ENCODE measurements around the gene CORO7.

The CORO7 gene

DNA sequence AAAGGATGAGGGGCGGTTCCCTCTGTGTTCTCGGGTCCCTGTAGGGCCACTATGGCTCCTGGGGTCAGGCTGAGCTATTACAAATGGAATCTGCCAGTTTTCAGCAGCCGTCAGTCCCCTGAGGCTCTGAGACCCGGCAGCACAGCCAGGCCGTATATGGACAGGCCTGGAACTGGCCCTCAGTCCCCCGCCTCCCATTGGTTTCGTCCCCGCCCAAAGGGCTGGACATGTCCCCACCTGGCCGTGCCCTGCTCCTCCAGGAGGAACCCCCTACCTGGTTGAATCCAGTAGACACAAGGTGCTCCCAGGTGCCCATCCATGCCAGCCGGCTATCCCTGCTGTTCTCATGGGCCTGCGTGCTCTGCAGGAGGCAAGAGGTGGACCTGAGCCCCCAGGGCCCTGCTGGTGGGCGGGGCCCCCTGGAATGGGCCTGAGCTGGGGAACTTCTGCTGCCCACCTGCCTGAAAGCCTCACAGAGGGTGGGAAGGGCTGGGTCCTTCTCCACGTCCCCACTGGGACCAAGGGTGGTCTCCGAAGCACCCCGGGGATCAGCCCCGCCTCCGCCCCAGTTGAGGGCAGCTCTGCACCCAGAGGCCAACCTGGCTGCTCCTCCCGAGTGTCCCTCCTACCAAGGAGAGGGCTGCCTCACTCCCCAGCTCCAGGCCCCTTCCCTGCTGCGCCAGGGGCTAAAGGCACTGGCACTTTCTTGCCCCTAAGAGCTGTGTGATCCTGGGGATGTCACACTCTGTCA, 27.9 kb downstream of the CORO7 start:
- FAIRE-seq (no peak), DNase-seq (ENCODE audit: insufficient read length, low spot score) (no peak)
- no peak for TF ChIP-seq POLR2A (IDR thresholded peaks at IDR 0.05; ENCODE audit: low read depth, low read length)

DNA sequence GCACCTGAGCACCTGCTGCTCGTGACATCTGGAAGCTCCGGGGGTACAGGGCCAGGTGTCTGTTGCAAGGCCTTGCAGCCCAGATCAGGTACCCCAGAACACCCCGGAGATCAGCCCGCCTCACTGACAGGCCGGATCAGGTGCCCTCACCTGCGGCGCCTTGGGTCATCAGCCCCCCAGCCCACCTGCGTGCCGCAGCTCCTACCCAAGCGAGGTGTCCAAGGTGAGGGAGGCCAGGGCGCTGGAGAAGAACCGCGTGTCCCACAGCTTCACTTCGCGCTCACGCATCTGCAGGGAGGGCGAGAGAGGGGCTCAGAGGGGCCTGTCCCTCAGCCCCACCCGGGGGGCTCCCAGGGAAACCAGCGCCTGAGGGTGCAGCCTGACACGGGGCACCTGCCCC, 28.6 kb downstream of the CORO7 start:
- TF ChIP-seq POLR2A (IDR thresholded peaks at IDR 0.05; ENCODE audit: low read depth, low read length): no peak
- DNase-seq (ENCODE audit: insufficient read length, low spot score): no peak
- FAIRE-seq: no peak

DNA sequence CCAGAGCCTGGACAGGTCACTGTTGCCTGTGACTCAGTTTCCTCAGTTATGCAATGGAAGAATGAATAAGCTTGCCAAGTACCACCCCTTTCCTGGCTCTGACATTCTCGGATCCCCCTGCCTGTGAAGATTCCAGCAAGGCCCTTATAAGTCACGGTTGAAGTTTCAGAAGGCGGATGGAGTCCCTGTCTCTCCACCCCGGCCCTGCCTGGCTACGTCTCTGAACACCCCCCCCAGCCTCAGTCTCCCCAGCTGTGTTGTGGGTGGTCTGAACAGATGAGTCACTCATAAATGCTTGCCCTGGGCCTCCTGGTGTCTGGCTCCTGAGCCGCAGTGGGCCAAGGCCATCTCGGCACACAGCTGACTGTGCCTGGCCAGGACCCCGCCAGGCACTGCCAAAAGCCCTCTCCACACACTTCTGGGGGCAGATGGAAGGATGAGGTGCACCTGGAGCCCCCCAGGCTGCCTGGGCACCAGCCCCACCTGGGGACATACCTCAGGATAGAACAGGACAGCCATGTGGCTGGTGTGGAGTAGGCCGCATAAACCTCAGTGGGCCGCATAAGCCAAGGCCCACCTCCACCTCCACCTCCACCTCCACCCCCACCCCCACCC, 29.3 kb downstream of the CORO7 start:
- FAIRE-seq (no peak), DNase-seq (ENCODE audit: insufficient read length, low spot score) (no peak)
- TF ChIP-seq POLR2A (IDR thresholded peaks at IDR 0.05; ENCODE audit: low read depth, low read length): no peak

DNA sequence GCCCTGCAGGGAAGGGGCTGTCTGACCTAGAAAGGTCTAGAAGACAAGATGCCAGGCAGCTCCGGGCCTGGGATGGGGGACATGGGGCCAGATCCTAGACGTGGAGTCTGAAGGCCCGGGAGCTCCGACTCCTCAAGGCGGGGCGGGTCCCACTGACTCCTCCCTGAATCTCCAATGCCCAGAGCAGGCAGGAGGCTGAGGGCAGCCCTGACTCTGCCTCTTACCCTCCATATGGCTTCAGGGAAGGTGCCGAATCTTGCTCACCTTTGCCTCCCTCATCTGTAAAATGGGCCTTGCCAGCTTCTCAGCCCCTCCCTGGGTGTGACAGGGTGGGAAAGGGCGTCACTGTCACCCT, 30.0 kb downstream of the CORO7 start:
- no peak for DNase-seq (ENCODE audit: insufficient read length, low spot score)
- TF ChIP-seq POLR2A (IDR thresholded peaks at IDR 0.05; ENCODE audit: low read depth, low read length): no peak
- no peak for FAIRE-seq

DNA sequence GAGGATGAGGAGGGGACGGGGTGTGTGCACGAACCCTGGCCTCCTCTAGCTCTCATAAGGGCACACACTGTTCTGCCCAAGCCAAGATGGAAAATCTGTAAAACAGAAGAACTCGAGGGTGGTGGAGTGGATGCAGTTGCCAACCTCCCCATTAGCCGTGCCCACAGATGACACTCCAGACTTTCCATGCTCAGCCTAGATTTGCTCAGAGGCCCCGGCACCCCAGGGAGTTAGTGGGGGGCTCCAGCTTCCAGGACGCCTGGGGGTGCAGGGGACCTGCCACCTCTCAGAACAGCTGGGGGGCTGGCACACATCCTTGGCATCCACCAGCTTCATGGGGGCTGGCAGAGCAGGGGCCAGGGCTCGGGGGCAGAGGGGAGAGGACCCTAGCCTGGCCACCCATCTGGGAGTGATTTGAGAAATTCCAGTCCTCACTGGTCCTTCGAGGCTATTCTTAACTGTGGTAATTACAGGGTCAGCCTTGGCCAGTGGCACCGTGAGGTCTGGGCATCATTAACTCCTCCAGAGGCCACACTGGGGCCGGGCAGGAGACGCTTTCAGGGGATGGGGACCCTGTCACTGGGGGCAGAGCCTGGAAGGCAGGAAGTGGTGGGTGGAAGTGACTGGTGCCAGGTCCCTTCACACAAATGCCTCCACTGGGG, 30.5 kb downstream of the CORO7 start:
- no peak for FAIRE-seq
- TF ChIP-seq POLR2A (IDR thresholded peaks at IDR 0.05; ENCODE audit: low read depth, low read length): no peak
- no peak for DNase-seq (ENCODE audit: insufficient read length, low spot score)

DNA sequence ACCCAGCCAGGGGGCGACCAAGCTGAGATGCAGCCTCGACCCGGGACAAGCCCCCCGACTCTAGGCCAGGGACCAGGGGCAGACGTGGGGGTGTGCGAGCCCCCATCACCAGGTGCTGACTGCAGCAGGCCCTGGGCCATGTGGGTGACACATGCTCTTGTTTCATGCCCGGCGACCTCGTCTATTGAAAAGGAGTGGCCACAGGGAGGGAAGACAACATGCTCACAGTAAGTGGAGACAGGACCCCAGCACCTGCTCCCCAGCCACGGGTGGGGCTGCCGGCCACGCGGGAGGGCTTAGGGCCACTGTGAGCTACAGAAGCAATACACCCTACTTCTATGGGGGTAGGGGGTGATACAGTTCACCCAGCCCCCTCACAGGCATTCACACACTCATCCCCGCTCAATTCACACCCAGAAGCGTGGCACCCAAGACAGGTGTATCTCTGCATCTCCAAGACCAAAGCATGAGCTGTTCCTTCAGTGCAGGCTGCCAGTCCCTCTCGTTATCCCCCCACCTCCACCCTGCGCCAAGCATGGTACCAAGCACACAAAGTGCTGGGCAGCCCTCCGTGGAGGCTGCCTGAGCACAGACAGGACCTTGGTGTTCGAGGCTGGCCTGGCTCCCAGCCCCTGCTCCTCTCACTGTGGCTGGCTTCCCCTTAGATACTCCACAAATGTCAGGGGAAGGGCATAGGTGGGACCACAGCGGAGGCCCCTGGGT, 31.2 kb downstream of the CORO7 start:
- no peak for DNase-seq (ENCODE audit: insufficient read length, low spot score)
- no peak for TF ChIP-seq POLR2A (IDR thresholded peaks at IDR 0.05; ENCODE audit: low read depth, low read length)
- no peak for FAIRE-seq

DNA sequence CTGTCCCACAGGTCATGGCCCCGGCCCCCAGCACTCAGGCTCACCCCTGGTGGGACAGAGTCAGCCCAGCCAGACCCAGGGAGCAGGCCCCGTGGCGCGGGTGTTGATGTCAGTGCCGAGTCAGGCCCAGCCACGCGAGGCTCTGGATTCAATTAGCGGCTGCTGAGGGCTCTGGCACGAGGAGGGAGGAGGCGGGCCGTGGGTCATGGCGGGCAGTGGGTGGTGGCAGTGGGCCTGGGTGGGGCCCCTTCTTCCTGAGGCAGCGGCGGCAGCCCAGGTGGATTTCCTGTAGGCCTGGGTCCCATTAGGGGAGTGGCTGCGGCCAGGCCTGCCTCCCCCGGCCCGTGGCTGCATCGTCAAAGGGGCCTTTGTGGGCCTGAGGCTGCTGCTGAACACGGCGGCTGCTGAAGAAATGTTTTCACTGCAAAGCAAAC, 31.9 kb downstream of the CORO7 start:
- TF ChIP-seq POLR2A (IDR thresholded peaks at IDR 0.05; ENCODE audit: low read depth, low read length): no peak
- FAIRE-seq: no peak

DNA sequence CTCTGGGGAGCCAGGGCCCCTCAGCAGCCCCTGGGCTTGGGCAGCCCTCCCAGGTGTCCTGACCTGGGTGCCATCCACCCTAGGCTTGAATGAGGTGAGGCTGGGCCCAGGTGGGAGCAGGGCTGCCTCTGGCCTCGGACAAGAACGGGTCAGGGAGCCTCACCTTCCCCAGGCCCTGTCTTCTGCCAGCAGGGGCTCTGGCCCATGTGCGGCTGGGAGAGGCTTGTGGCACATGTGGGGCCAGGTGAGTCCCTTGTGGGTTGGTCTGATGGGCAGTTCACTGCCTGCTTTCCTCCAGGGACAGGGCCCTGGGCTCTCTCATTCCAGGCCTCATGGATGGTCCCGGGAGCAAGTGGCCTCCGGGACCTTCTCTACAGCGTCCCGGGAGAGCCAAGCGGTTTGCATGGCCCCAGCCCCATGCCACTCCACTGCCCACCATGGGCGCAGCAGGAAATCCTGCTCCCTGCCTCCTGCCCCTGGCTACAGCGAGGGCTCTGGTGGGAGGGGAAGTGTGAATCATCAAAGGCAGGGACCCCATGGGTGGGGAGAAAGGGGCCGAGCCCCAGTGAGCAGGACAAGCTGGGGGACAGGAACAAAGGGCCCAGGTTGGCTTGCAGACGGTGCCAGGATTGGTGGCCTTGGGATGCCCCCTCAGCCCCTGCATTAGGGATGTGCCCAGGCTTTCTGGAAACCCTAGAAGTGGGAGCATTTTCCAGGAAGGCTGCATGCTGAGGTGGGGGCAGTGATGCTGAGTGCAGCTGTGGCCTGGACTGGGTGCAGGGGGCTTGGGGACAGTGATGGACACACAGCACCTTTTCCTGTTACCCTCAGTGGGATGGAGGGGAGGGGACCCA, 32.6 kb downstream of the CORO7 start:
- FAIRE-seq (no peak), DNase-seq (ENCODE audit: insufficient read length, low spot score) (no peak)
- no peak for TF ChIP-seq POLR2A (IDR thresholded peaks at IDR 0.05; ENCODE audit: low read depth, low read length)

More for the DNA sequence above, 31.9 kb downstream of the CORO7 start:
- DNase-seq (ENCODE audit: insufficient read length, low spot score): no peak

DNA sequence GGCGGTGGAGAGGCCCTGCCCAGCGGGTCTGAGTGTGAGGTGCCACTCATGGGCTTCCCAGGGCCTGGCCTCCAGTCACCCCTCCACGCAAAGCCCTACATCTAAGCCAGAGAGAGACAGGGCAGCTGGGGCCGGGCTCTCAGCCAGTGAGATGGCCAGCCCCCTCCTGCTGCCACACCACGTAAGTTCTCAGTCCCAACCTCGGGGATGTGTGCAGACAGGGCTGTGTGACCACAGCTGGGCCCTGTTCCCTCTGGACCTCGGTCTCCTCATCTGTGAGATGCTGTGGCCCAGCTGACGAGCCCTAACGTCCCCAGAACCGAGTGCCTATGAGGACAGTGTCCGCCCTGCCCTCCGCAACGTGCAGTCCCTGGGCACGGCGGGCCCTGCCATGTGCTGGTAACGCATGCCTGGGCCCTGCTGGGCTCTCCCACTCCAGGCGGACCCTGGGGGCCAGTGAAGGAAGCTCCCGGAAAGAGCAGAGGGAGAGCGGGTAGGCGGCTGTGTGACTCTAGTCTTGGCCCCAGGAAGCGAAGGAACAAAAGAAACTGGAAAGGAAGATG, 33.5 kb downstream of the CORO7 start:
- FAIRE-seq: no peak
- DNase-seq (ENCODE audit: insufficient read length, low spot score): no peak
- no peak for TF ChIP-seq POLR2A (IDR thresholded peaks at IDR 0.05; ENCODE audit: low read depth, low read length)

DNA sequence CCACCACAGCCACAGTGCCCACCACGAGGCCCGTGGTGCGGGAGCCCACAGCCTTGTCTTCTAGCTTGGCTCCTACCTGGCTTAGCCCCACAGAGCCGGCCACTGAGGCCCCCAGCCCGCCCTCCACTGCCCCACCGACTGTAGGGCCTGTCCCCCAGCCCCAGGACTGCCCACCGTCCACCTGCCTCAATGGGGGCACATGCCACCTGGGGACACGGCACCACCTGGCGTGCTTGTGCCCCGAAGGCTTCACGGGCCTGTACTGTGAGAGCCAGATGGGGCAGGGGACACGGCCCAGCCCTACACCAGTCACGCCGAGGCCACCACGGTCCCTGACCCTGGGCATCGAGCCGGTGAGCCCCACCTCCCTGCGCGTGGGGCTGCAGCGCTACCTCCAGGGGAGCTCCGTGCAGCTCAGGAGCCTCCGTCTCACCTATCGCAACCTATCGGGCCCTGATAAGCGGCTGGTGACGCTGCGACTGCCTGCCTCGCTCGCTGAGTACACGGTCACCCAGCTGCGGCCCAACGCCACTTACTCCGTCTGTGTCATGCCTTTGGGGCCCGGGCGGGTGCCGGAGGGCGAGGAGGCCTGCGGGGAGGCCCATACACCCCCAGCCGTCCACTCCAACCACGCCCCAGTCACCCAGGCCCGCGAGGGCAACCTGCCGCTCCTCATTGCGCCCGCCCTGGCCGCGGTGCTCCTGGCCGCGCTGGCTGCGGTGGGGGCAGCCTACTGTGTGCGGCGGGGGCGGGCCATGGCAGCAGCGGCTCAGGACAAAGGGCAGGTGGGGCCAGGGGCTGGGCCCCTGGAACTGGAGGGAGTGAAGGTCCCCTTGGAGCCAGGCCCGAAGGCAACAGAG, 34.2 kb downstream of the CORO7 start:
- no peak for TF ChIP-seq POLR2A (IDR thresholded peaks at IDR 0.05; ENCODE audit: low read depth, low read length)
- no peak for DNase-seq (ENCODE audit: insufficient read length, low spot score)

DNA sequence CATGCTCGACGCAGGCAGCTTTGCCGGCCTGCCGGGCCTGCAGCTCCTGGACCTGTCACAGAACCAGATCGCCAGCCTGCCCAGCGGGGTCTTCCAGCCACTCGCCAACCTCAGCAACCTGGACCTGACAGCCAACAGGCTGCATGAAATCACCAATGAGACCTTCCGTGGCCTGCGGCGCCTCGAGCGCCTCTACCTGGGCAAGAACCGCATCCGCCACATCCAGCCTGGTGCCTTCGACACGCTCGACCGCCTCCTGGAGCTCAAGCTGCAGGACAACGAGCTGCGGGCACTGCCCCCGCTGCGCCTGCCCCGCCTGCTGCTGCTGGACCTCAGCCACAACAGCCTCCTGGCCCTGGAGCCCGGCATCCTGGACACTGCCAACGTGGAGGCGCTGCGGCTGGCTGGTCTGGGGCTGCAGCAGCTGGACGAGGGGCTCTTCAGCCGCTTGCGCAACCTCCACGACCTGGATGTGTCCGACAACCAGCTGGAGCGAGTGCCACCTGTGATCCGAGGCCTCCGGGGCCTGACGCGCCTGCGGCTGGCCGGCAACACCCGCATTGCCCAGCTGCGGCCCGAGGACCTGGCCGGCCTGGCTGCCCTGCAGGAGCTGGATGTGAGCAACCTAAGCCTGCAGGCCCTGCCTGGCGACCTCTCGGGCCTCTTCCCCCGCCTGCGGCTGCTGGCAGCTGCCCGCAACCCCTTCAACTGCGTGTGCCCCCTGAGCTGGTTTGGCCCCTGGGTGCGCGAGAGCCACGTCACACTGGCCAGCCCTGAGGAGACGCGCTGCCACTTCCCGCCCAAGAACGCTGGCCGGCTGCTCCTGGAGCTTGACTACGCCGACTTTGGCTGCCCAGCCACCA, 35.1 kb downstream of the CORO7 start:
- no peak for TF ChIP-seq POLR2A (IDR thresholded peaks at IDR 0.05; ENCODE audit: low read depth, low read length)
- DNase-seq (ENCODE audit: insufficient read length, low spot score) (no peak), FAIRE-seq (no peak)

More for the DNA sequence above, 34.2 kb downstream of the CORO7 start:
- FAIRE-seq: no peak

All from H54 (cell line).